ENCODE data around the gene CTXND1.

DNA sequence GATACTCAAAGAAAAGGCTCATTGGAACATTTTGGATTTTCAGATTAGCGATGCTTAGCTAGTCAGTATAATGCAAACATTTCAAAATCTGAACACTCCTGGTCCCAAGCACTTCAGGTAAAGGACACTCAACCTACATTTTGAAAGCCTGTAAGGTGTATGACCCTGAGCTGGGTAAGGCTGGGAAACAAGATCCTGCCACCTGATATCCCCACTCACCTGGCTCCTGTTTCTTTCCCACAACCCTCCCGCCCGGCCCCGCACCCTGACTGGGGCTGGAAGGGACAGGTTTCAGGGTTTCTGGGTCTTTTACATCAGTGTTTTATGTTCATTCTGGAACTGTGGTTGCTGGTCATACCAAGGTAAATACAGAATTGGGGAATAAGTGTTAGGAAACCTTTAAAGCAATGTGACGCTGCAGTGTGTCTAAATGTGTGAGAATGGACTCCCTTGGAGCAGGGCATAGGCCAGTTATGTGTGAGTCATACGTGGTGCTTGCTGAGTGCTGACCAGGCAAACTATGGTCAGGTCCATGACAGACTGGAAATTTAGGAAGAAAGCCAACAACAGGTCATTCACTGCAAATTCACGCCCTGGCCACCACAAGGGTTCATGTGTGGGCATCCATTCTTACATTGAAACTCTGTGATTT lies 22.9 kb downstream of the CTXND1 start:
- TF ChIP-seq YY1 (IDR thresholded peaks at IDR 0.05; ENCODE audit: insufficient read depth, insufficient read length) (no peak), ZNF274 (IDR thresholded peaks at IDR 0.05; ENCODE audit: low read depth, low read length) (no peak)

Measured in NT2/D1 (cell line).